DND-41 (cell line): ENCODE data around the gene BTRC.

Source experiments
- EZH2 ChIP-seq: IDR thresholded peaks from 3 replicates; pipeline ENCODE4 v1.6.1; 2012; ENCODE audit warnings: borderline replicate concordance, low read depth, mild to moderate bottlenecking, moderate library complexity, low read length, inconsistent platforms; ENCODE audit not compliant: severe bottlenecking
- TF ChIP-seq, protein P1 (sequence below): IDR thresholded peaks from 2 replicates; pipeline ENCODE4 v1.5.1; 2012; ENCODE audit warnings: borderline replicate concordance, low read length, moderate library complexity, mild to moderate bottlenecking; ENCODE audit not compliant: poor library complexity, severe bottlenecking; ENCODE audit errors: extremely low read depth

DNA sequence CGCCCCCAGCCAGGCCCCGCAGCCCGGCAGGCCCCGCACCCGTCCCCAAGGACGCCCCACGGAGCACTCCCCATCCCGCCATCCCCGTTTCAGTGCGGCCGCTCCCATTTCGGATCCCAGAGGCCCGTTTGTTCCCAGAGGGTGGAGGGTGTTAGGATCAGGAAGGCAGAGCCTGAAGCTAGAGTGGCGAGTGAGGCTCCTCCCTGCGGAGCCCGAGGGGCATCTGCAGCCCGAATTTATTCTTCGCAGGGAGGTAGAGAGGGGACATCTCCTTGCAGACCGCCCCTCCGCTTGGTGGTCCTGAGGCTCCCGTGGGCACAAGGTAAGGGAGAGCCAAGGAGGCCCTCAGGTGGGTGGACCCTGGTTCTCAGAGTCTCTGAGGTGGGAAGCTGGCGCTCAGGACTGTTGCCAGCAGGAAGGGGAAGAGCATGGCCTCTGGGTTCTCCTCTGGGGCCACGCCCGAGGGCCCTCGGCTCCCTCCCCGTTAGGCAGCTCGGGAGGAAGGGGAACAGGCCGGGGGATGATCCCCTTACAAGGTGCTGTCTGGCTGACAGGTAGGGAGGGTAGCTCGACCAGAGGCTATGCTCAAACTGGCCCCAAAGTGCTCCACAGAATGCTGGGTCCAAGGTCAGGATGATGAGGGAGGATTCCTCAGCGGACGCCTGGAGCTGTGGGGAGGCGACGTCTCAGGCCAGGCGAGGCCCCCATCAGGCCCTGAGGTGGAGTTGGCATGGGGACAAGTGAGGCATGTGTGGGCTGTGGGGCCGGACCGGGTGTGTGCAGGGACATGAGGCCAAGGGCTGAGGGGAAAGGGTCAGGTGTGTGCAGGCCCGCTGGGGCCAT, 216.7 kb downstream of the BTRC start:
- TF ChIP-seq, protein P1, sequence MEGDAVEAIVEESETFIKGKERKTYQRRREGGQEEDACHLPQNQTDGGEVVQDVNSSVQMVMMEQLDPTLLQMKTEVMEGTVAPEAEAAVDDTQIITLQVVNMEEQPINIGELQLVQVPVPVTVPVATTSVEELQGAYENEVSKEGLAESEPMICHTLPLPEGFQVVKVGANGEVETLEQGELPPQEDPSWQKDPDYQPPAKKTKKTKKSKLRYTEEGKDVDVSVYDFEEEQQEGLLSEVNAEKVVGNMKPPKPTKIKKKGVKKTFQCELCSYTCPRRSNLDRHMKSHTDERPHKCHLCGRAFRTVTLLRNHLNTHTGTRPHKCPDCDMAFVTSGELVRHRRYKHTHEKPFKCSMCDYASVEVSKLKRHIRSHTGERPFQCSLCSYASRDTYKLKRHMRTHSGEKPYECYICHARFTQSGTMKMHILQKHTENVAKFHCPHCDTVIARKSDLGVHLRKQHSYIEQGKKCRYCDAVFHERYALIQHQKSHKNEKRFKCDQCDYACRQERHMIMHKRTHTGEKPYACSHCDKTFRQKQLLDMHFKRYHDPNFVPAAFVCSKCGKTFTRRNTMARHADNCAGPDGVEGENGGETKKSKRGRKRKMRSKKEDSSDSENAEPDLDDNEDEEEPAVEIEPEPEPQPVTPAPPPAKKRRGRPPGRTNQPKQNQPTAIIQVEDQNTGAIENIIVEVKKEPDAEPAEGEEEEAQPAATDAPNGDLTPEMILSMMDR: no peak
- TF ChIP-seq EZH2: no peak
